H1 (cell line): ENCODE data around the gene EML1. TPM values are rescaled to one million over a fixed set of nuclear protein-coding genes. Genes with fewer than 3 reads are reported as not detected.
A peak's percentile ranks its signal among the peaks of the same experiment; 100 is the strongest.

Experiments used
- CTCF ChIA-PET: fragments of 300-600 bp; sonication (Branson Sonifier 250); formaldehyde crosslinking; loops from one replicate; lab custom pipeline; 2021; ENCODE audit not compliant: partially characterized antibody; lab: Charles Lee
- POLR2A ChIA-PET: fragments of 300-600 bp; sonication (Branson Sonifier 250); formaldehyde crosslinking; loops from one replicate; lab custom pipeline; 2021; ENCODE audit warnings: inconsistent platforms; ENCODE audit not compliant: partially characterized antibody; lab: Charles Lee
- DNase-seq, 2 experiments: peaks; one replicate each; pipeline versions ENCODE4 v3.0.0 to v3.0.0-alpha.2; 2010 to 2022; ENCODE audit warnings: low spot score in 2 of 2, low read depth in 1 of 2, mixed read lengths in 1 of 2
- FAIRE-seq: peaks from 2 replicates; lab custom pipeline; 2011; peaks lifted over from hg19 to GRCh38; lab: Jason Lieb, UNC
- H2AFZ ChIP-seq: 2 replicates; pipeline ENCODE4 v1.8.1; 2012; ENCODE audit warnings: low read length, inconsistent platforms
- H2AK5ac ChIP-seq: 2 replicates; pipeline ENCODE4 v1.6.1; 2013; ENCODE audit warnings: low read depth, low read length
- H2BK120ac ChIP-seq: replicated peaks from 2 replicates; pipeline ENCODE3; 2013; ENCODE audit warnings: low read depth, low read length, inconsistent platforms
- H2BK12ac ChIP-seq: 2 replicates; pipeline ENCODE4 v1.6.1; 2013; ENCODE audit warnings: low read depth, low read length
- H2BK15ac ChIP-seq: 2 replicates; pipeline ENCODE4 v1.6.1; 2013; ENCODE audit warnings: low read length
- H2BK20ac ChIP-seq: 2 replicates; pipeline ENCODE4 v1.6.1; 2013; ENCODE audit warnings: low read length
- H2BK5ac ChIP-seq: 2 replicates; pipeline ENCODE4 v1.6.1; 2013; ENCODE audit warnings: low read depth, low read length
- H3K14ac ChIP-seq: 2 replicates; pipeline ENCODE4 v1.6.1; 2013; ENCODE audit warnings: inconsistent platforms; ENCODE audit not compliant: insufficient read length
- H3K18ac ChIP-seq: 2 replicates; pipeline ENCODE4 v1.6.1; 2013; ENCODE audit warnings: low read length; ENCODE audit errors: extremely low read depth
- H3K23ac ChIP-seq: 2 replicates; pipeline ENCODE4 v1.6.1; 2013; ENCODE audit warnings: inconsistent platforms; ENCODE audit not compliant: insufficient read length
- H3K23me2 ChIP-seq: 2 replicates; pipeline ENCODE4 v1.6.1; 2013; ENCODE audit warnings: low read depth, low read length
- H3K27ac ChIP-seq: 2 replicates; pipeline ENCODE4 v1.6.1; 2011; ENCODE audit warnings: low read depth, low read length, inconsistent platforms
- H3K27me3 ChIP-seq, 4 experiments: replicated peaks in 1 of 4; 1 replicate in 1 of 4; 2 replicates in 3 of 4; pipeline versions ENCODE4 v1.6.1 to v1.8.1; 2011 to 2013; ENCODE audit warnings: low read length in 3 of 4, mild to moderate bottlenecking in 3 of 4, inconsistent platforms in 2 of 4, mixed read lengths in 2 of 4, moderate library complexity in 1 of 4; ENCODE audit not compliant: control insufficient read depth in 3 of 4, insufficient read depth in 3 of 4; ENCODE audit errors: extremely low read depth in 1 of 4
- H3K36me3 ChIP-seq, 4 experiments: 2 replicates each; pipeline versions ENCODE4 v1.6.1 to v1.8.1; 2011 to 2013; ENCODE audit warnings: mild to moderate bottlenecking in 4 of 4, low read length in 3 of 4, moderate library complexity in 2 of 4, control low read depth in 1 of 4, inconsistent platforms in 1 of 4; ENCODE audit not compliant: insufficient read depth in 4 of 4, control insufficient read depth in 2 of 4
- H3K4ac ChIP-seq: replicated peaks from 2 replicates; pipeline ENCODE3; 2013; ENCODE audit warnings: low read length, low read depth, mixed read lengths, inconsistent platforms; ENCODE audit not compliant: insufficient read length
- H3K4me1 ChIP-seq, 4 experiments: replicated peaks in 1 of 4; 1 replicate in 1 of 4; 2 replicates in 3 of 4; pipeline versions ENCODE4 v1.6.1 to v1.8.1; 2011 to 2013; ENCODE audit warnings: low read length in 3 of 4, inconsistent platforms in 2 of 4, mixed read lengths in 1 of 4; ENCODE audit not compliant: insufficient read depth in 4 of 4, control insufficient read depth in 3 of 4
- H3K4me2 ChIP-seq, 2 experiments: 2 replicates each; pipeline versions ENCODE4 v1.6.1 to v1.8.1; 2011 to 2013; ENCODE audit warnings: low read depth in 2 of 2, low read length in 2 of 2, control low read depth in 1 of 2, inconsistent platforms in 1 of 2, mild to moderate bottlenecking in 1 of 2; ENCODE audit not compliant: insufficient read depth in 1 of 2
- H3K4me3 ChIP-seq, 4 experiments: fragments of 200-600, 300-600 bp in 1 of 4; sonication (generic), shearing (Covaris generic), sonication (Bioruptor Twin) in 1 of 4; 2 replicates each; pipeline versions ENCODE4 v1.5.1 to v1.8.1; 2011 to 2016; ENCODE audit warnings: low read length in 4 of 4, low read depth in 3 of 4, control low read depth in 2 of 4, inconsistent platforms in 2 of 4, mild to moderate bottlenecking in 2 of 4, mixed read lengths in 1 of 4, moderate library complexity in 1 of 4; ENCODE audit not compliant: insufficient read depth in 2 of 4; ENCODE audit errors: extremely low read depth in 1 of 4
- H3K56ac ChIP-seq: replicated peaks from 2 replicates; pipeline ENCODE3; 2013; ENCODE audit warnings: low read depth, mild to moderate bottlenecking, mixed read lengths, low read length, inconsistent platforms; ENCODE audit not compliant: insufficient read length
- H3K79me1 ChIP-seq: 2 replicates; pipeline ENCODE4 v1.6.1; 2013; ENCODE audit warnings: low read depth, low read length, control low read depth
- H3K79me2 ChIP-seq, 2 experiments: 2 replicates each; pipeline versions ENCODE4 v1.6.1 to v1.8.1; 2012 to 2013; ENCODE audit warnings: low read length in 2 of 2, mild to moderate bottlenecking in 2 of 2, inconsistent platforms in 1 of 2; ENCODE audit not compliant: insufficient read depth in 2 of 2, control insufficient read depth in 1 of 2
- H3K9ac ChIP-seq, 4 experiments: replicated peaks in 1 of 4; 1 replicate in 1 of 4; 2 replicates in 3 of 4; pipeline versions ENCODE4 v1.6.1 to v1.8.1; 2011 to 2013; ENCODE audit warnings: low read depth in 3 of 4, low read length in 3 of 4, control low read depth in 2 of 4, mild to moderate bottlenecking in 2 of 4, moderate library complexity in 2 of 4, inconsistent platforms in 1 of 4; ENCODE audit errors: extremely low read depth in 1 of 4
- H3K9me3 ChIP-seq, 2 experiments: 2 replicates each; pipeline versions ENCODE4 v1.6.1 to v1.8.1; 2012 to 2013; ENCODE audit warnings: mild to moderate bottlenecking in 2 of 2, moderate library complexity in 2 of 2, control low read depth in 1 of 2, inconsistent platforms in 1 of 2, low read depth in 1 of 2, low read length in 1 of 2, mixed read lengths in 1 of 2; ENCODE audit not compliant: insufficient read depth in 2 of 2
- H4K20me1 ChIP-seq, 2 experiments: replicated peaks in 1 of 2; 2 replicates each; pipeline versions ENCODE3 to v1.8.1; 2011 to 2013; ENCODE audit warnings: inconsistent platforms in 2 of 2, low read length in 2 of 2, mild to moderate bottlenecking in 1 of 2; ENCODE audit not compliant: insufficient read depth in 2 of 2, control insufficient read depth in 1 of 2
- H4K5ac ChIP-seq: 2 replicates; pipeline ENCODE4 v1.6.1; 2013; ENCODE audit warnings: low read length, low read depth, mixed read lengths, inconsistent platforms; ENCODE audit not compliant: insufficient read length
- H4K8ac ChIP-seq: 2 replicates; pipeline ENCODE4 v1.8.0; 2013; ENCODE audit warnings: mild to moderate bottlenecking, moderate library complexity, low read length, inconsistent platforms; ENCODE audit not compliant: insufficient read depth; ENCODE audit errors: extremely low read depth
- H4K91ac ChIP-seq: replicated peaks from 2 replicates; pipeline ENCODE3; 2013; ENCODE audit warnings: low read length, mixed read lengths, inconsistent platforms; ENCODE audit not compliant: insufficient read length
- BACH1 ChIP-seq: IDR thresholded peaks from 2 replicates; pipeline ENCODE4 v1.6.1; 2012; ENCODE audit warnings: low read length, improper control_type of control experiment
- TBP ChIP-seq: IDR thresholded peaks from 2 replicates; pipeline ENCODE4 v1.6.1; 2011; ENCODE audit warnings: low read depth, low read length, improper control_type of control experiment
- WGBS, 2 experiments: shearing (Covaris generic) in 1 of 2; methylation state at CpG; one replicate each; pipeline versions ENCODE4 v1.1.6 to v1.1.7; 2013 to 2015; ENCODE audit warnings: low lambda C conversion rate in 2 of 2, mixed read lengths in 2 of 2, inconsistent platforms in 1 of 2, low coverage in 1 of 2, missing lambda C conversion rate in 1 of 2; ENCODE audit not compliant: insufficient replicate concordance in 2 of 2, insufficient coverage in 1 of 2, insufficient read length in 1 of 2; ENCODE audit errors: extremely low coverage in 1 of 2, missing lambda C conversion rate in 1 of 2; 5-methylcytosine and 5-hydroxymethylcytosine counted together
- polyA plus RNA-seq, 7 experiments: library from polyadenylated mRNA; depleted of rRNA in 3 of 7; stranded (reverse) in 5 of 7; unstranded in 2 of 7; fragments of >200 nt in 5 of 7; fragments of 200-250 nt in 2 of 7; gene quantifications; 1 replicate in 5 of 7; 2 replicates in 1 of 7; 4 replicates in 1 of 7; pipeline versions ENCODE4 v1.2.1 to v1.2.3, GENCODE V29; 2011 to 2013; ENCODE audit warnings: missing spikeins in 2 of 7, mixed read lengths in 2 of 7
- total RNA-seq: library from RNA; stranded (reverse); fragmentation: NEBNext Ultra II Directional; extraction: Animal tissue kit (Norgen Biotek cat#: 25700); gene quantifications from 2 replicates; pipeline ENCODE4 v1.2.1, GENCODE V29; 2021

The EML1 gene
- total and polyA plus RNA-seq, 2 of the 8 experiments (the other 6 are each of a cell fraction or from before 2014, with no cell fraction given) = 11.1 to 24.7 TPM

DNA sequence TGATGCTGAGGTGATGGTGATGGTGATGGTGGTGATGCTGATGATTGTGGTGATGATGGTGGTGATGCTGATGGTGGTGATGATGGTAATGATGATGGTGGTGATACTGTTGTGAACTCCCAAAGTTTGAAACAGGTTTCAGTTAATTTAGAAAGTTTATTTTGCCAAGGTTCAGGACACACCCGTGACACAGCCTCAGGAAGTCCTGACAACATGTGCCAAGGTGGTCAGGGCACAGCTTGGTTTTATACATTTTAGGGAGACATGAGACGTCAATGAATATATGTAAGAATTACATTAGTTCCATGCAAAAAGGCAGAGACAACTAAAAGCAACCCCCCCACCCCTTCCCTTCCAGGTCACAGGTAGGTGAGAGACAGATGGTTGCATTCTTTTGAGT, 159.2 kb downstream of the EML1 start:
- no peak overlapping the region for H3K4me2 ChIP-seq
- no peak overlapping the region for H3K18ac ChIP-seq
- 38% methylated on average over 2 of the region's 2 CpGs; no CpG with 5 or more reads in 1 of the 2 experiments for WGBS, 2 experiments
- no peaks in the 10 kb centered on the region; a peak in 1 of 4 replicates for H3K9me3 ChIP-seq
- no peak overlapping the region for H3K4me3 ChIP-seq
- peaks cover 0 to 7% of the 10 kb centered on the region in 2 experiments for H4K20me1 ChIP-seq
- H2AK5ac ChIP-seq = peak overlapping the region; percentile 97; the same call in 1 of the 2 replicates
- H2BK15ac ChIP-seq = no peak overlapping the region
- no peak overlapping the region for H3K9ac ChIP-seq
- TF ChIP-seq BACH1 (no peak), TBP (no peak)
- ChIA-PET CTCF (no interaction called here), POLR2A (no interaction called here)
- no peak overlapping the region for H3K14ac ChIP-seq
- H3K27ac ChIP-seq = no peak overlapping the region
- no peak overlapping the region for H2BK20ac ChIP-seq
- H3K4ac ChIP-seq = no peak overlapping the region
- no peaks in the 10 kb centered on the region for H3K79me2 ChIP-seq
- DNase-seq = no peak
- peaks cover 9% of the 10 kb centered on the region; the same call in 1 of the 2 replicates for H3K23me2 ChIP-seq
- no peak overlapping the region for H4K5ac ChIP-seq
- no peaks in the 10 kb centered on the region for H3K79me1 ChIP-seq
- peak overlapping the region; percentile 42 for H4K91ac ChIP-seq
- H3K4me1 ChIP-seq = peaks cover 0 to 13% (median 2%) of the 10 kb centered on the region in 4 experiments; a peak in 3 of 7 replicates
- H2BK12ac ChIP-seq = peak overlapping the region; percentile 23; the same call in 1 of the 2 replicates
- FAIRE-seq = no peak
- H2BK120ac ChIP-seq = no peak overlapping the region
- no peaks in the 10 kb centered on the region; a peak in 1 of 7 replicates for H3K27me3 ChIP-seq
- H3K23ac ChIP-seq = no peak overlapping the region
- H2BK5ac ChIP-seq = no peak overlapping the region
- H3K56ac ChIP-seq = peak overlapping the region; percentile 4
- H4K8ac ChIP-seq = no peak overlapping the region
- H2AFZ ChIP-seq = no peak overlapping the region
- H3K36me3 ChIP-seq = no peaks in the 10 kb centered on the region
